NCI-H748 (cell line): ENCODE data around the gene SMAD6.
"Not testable (repeated sequence)": the region's sequence is repeated elsewhere in the genome, so short reads cannot be mapped to it uniquely, and the experiment has no call there.

Source experiments
- DNase-seq: peaks from one replicate; lab custom pipeline; 2025; ENCODE audit not compliant: unreplicated experiment; lab: John Stamatoyannopoulos, UW

SMAD6 gene

DNA sequence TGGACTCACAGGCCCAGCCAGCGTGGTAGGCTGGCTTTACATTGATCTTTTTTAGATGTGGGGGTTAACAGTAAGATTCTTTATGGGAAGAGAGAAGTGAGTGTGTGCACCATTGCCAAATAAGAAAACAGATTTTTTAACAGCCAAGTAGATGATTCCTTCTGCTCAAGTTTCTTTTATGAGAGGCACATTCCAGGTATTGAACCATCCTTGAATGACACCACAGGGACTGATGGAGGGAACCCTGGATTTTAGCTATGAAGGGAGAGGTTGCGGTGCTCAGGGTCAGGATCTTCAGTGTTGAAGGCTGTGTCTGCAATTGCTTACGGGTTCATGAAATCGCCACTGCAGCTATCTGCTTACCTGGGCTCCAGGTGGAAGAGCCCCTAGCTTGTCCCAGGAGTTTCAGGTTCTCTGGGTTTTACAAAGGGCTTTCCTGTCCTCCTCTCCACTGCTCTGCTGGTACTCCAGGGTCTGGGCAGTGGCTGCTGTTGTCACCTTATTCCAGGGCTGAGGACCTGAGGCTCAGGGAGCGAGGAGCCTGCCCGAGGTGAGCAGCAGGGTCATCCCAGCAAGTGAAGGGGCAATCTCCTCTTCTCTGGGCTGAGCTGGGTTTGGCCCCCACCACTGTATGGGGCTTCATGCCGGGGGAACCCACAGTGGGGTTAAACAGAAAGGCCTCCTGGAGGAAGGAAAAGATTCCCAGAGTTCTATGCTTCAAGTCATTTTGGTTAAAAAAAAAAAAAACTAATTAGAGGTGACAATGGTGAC is 53.4 kb downstream of the SMAD6 start:
- no peak for DNase-seq

DNA sequence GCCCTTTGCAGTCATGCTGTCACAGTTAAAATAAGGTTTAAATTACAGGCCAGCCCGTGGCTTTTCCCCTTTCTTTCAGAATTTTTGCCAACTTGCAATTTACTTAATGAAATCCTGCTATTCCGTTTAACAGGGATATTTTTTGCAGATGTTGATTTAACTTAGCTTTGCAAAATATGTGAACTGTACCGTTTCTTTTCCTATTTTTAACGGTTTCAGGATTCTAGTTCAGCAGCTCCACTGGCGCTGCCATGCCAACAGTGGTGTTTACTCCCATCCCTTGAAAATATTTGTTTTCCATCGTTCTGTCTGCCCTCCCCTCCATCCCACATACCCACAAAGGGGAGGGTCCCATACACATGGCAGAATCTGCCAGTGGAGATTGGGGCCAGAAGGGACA is 54.3 kb downstream of the SMAD6 start:
- no peak for DNase-seq

DNA sequence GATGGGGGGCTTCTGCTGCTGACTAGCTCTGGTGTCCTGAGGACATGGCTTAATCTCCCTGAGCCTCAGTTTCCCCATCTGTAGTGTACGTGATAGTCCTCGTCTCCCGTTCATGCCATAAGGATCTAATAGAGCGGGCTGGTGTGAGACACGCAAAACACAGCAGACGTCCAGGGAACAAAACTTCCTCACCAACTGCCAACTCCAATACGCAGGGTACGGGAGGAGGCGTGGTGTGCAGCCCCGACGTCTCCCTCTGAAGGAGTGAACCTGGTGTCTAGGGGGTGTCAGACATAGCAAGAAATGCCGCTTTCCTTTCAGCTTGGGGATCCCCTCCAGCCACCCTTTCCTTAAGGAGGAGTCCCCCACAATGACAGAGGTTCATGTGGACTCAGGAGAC is 55.0 kb downstream of the SMAD6 start:
- DNase-seq, result no peak

DNA sequence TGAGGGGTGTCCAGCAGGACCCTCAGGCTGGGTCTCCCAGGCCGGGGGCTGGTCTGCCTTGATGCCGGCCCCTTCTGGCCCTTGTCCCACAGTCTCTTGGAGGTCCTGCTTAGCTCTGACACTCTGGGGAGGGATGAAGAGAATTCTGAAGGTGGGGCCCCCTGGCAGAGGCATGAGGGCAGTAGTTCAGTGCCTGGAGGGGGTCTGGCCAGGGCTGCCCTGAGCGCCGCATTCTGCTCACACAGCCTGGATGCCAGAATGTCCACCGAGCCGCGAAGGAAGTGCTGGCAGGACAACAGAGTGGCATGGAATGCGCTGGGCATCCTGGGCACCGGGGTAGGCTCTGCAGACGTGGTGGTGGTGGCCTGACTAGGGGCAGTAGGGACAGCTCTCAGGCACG is 55.5 kb downstream of the SMAD6 start:
- no peak for DNase-seq

DNA sequence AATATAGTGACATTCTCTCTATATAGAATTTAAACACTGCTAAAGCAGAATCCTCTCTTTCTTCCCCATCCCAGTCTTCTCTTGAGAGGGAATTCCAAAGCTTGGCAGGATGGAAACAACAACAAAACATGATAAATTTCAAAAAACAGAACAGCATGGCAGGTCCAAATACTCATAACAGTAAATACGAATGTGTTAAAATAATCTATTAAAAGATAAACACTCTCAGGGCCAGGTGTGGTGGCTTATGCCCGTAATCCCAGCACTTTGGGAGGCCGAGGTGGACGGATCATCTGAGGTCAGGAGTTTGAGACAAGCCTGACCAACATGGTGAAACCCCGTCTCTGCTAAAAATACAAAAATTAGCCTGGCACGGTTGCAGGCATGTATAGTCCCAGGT is 56.2 kb downstream of the SMAD6 start:
- not testable (repeated sequence) for DNase-seq

DNA sequence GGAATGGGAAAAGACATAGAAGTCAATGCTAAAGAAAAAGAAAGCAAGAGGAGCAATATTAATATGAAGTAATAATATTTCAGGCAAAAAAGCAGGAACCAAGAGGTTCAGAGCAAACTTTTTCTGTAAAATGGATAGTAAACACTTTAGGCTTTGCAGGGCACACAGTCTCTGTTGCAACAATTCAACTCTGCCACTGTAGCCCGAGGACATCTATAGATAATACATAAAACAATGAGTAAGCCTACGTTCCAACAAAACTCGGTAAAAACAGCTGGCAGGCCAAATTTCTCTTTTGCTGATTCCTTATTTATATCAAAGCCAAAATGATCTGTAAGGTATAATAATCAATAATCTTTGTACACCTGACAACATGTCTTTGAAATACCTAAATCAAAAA is 56.8 kb downstream of the SMAD6 start:
- DNase-seq, result no peak

DNA sequence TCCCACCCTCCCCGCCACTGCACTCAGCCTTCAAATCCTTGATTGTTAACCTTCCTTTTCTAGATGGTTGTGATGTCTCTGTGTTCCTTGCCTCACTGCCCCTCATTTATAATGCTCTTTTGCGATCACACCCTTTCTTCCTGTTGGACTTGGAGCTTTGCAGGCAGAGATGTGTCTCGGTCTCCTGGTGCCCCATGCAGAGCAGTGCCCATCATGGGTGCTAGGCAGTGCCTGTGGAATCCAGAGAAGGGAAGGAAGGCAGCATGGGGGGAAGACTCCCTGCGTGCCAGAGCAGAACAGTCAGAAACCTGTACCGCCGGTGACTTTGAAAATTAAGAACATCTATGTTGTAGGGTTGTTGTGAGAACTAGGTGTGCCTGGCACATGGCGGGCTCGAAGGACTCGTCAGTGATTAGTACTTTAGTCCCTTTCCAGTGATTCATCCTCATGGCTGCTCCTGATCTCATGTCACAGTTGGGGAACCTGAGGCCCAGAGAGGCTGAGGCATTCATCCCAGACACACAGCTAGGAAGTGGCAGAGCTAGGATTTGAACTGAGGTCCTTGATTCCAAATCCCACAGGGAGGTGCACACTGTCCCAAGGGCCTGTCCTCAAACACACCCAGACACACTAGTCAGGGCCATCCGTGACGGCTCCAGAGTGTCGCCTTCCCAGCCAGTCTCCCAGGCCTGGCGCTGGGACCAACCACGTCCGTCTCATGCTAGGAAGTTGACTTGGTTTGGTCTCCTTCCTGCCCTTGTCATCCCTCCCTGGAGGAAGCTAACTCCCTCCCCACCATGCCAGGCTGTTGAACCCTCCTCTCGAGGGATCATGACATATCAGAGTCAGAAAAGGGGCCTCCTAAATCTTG is 58.3 kb downstream of the SMAD6 start:
- DNase-seq, result no peak

DNA sequence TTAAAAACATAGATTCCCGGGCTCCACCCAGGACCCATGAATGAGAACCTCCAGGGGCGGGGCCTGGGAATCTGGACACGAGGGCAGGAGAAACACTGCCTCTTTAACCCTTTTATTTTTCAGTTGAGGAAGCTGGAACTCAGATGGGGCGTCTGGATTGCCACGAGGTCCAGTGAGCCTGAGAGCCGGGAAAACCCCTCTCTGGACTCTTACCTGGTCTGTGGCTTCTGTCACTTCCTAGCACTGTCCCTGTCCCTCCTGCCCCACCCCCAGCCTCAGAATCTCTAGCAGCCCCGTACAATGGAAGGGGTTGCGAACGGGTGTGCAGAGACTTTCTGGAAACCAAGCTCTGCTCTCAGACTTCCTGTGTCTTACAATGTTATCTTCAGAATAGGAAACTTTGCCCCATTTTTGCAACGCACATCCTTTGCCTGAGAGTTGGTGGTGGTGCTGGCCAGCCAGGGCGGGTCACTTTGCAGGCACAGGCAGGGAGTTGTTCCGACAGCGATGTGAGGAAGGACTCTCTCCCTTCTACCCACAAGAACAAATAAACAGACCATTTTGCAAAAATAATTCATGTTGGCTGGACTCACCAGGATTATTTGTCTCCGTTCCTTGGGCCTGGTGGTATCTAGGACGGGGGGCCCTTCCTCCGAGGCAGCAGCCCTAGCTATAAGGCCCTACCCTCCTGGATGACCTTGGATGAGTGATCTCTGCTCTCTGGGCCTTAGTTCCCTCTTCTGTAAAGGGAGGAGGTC is 59.1 kb downstream of the SMAD6 start:
- DNase-seq, result no peak

DNA sequence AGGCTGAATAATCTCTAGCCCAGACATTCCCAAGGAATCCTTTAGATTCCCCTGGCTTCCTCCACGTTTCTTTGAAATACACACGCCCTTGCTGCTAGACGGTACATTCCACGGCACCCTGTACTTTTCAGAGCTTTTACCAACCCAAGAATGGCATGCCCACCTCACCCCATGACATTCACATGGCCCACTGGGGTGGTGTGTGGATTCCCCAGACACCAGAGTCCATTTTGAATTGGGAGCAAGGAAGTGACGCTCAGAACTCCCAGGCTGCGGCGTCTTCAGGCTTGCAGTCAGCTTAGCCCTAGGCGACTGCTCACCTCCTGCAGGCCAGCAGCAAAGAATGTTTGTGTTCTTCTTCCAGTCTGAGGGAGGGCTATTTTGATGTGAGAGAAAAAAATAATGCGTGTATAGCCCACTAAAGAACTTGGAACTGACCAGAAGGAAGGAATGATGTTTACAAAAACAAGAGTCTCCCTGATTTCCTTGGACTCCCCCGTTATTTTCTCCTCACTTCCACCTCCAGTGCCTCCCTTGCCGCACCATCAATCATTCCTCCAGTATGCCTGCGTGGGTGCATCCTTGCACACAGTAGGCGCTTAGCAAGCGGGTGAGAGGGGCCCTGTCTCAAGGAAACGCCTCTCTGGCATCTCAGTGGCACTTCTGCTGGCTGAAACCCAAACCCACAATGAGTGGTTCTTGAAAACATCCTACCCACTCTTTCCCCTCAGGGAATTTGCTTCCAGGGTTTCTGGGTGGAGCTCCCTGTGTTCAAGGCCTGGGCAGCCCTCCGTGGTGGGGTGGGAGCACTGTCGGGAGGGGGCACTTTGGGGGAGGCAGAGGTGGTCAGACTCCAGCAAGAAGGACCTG is 59.9 kb downstream of the SMAD6 start:
- DNase-seq, result no peak

DNA sequence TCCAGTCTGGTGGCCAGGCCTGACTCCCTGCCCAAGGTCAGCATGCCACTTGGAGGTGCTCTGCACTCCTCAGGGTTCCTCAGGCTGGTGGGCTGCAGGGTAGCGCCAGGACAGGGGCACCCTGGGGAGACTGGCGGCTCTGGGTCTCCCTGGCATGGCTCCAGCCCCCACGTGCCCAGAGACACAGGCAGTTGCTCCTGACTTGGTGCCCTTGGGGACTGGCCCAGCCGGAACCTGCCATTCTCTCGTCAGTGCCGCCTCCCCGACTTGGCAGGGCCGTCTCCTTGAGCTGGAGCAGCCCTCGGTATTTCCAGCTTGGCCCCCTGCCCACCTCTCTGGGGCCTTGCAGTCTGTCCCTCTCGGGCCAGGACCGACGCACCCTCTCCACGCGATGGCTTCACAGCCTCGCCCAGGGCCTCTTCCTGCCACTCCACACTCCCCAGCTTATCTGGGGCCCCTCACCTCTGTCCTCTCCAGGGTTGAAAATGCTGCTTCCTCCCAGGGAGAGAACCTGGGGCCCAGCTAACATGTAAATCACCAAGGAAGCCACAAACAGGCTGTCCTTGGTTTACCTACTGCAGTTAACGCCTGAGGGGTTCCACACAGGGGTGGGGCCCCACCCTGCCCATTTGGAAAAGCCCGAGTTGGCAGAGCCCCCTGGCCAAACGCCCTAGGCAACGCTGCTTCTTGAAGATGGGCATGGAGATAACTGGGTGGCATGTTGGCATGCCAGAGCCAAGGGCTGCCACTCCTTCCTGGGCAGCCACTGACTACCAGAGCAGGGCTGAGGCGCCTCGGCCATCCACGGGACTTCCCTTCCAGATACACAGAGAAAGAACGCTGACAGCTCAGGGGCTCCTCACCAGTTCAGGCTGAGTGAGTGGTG is 61.4 kb downstream of the SMAD6 start:
- no peak for DNase-seq

DNA sequence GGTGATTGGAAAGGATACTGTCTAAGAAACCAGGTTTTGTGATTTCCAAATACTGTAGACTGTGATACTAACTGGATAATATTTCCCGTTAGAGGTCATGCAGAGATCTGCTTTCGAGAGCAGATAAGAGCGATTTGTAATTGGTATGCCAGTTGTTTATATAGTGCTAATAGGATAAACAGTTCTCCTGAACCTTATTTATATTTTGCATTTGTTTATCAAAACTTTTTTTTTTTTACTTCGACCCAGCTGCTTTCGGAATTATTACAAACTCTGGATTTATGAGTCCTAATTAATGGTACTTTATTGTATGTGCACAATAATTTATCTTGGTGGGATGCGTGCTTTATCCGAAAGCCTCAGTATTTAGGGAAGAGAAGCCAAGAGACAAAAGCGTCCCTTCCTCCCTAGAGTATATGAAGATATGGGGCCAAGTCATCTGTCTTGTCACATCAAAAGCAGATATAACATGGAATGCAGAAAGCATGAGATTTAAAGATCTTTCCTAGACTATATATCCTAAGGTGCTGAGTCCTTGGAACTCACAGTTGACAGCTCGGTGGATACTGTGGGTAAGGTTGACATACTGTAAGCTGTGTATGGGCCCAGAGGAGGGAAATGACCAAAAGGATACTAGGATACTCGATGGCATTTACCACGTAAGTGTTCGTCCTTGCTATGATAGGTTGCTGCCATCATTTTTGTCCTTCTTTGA is 62.2 kb downstream of the SMAD6 start:
- no peak for DNase-seq

DNA sequence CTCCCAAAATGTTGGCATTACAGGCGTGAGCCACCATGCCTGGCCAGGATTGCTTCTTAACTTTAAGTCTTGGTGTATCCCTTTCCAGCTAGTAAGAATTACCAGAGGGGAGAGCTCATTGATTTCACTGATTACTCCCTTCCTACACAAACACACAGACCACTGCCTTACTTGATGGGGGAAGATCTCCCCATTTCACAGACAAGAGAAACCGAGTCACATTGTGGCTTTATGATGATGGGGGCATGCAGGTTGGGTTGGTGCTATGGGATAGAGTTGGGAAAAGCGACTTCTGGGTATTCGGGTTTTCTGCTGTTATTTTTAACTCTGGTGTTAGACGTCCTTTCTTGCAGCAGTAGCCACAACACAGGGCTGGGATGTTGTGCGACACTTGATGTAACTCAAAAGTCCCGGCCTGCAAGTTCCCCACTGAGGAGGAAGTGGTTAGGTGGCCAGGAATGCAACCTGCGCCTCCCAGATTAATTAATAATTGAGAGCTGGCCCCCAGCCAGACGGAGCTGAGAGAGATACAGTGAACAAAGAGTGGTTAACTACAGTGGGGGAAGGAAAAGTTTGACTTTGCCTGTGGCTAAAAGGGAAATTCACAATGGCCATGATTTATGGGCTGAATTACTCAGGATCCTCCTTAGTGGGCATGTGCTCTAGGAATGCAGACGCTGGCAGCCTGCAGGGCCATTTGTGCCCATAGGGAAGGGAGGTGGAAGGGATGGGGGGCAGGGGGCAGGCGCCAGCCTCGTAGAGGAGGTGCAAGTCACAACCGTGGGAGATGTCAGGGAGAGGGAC is 63.6 kb downstream of the SMAD6 start:
- DNase-seq, result peak; percentile 9

DNA sequence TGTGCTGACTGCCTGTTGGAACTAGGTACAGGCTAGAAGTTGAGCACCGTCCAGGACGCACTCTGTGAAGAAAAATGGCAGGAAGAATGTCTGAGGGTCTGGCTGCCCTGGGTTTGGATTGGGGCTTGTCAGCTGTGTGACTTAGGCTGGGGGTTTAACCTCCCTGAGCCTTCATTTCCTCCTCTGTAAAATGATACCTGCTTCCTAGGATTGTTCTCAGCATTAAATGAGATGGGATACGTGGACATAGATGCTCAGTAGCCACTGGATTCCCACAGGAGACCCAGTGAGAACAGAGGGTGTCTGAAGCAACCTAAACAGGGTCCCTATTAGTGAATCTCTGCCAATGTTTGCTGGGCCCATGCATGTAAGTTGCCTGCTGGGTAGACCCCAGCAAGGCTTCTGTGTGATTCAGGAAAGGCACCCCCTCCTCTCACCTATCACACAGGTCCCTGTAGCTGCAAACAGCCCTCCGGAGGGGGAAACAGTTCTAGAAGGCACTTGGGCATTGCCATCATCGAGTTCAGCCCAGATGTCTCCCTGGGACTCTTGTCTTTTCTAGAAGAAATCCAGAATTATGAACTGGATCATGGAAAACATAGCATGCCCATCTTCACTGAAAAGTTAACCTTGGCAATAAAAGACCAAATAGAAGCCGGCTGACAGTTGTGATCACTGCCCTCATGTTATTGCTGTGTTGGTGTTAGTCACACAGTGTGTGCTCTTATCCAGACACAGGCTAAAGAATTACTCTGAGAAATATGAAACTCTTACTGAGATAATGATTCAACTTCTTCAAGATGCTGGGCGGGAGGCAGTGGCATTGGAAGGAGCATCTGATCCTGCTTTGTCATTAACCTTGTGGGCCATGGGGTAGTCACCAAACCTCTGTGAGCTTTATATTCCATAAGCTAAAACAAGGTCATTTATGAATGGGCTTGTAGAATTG is 64.5 kb downstream of the SMAD6 start:
- no peak for DNase-seq

DNA sequence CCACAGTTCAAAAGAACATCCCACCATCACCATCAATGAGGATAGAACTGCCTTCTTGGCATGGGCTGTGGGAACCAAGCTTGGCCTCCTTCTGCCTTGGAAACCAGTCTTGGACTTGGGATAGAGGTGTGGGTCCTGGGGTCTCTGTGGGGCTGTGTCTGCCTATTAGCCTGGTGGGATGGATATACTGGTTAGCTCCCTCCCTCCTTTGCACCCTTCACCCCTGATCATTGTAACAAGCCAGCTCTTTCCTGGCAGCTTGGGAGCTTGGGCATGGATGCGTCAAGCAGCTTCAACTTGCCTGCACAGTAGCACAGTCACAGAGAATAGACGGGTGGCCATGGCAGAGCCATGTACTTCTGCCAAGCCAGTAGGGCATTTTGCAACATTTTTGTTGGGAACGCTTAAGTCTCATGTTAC is 65.2 kb downstream of the SMAD6 start:
- DNase-seq, result no peak

DNA sequence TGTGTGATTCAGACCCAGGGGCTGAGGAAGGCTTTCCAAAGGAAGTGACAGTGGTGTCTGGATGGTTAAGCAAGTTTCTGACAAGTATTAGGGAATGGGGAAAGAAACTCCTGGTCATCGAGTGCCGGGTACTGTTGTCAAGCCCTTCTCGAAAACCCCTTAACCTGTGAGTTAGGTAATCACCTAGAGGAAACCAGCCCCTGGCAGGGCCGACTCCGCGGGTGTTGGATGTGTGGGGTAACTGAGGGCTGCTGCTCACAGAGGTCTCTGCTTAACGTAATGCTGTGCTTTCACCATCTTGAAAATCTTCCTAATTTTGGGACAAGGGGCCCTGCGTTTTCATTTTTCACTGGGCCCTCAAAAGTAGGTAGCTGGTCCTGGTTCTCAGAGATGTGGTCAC is 67.0 kb downstream of the SMAD6 start:
- DNase-seq, result no peak

DNA sequence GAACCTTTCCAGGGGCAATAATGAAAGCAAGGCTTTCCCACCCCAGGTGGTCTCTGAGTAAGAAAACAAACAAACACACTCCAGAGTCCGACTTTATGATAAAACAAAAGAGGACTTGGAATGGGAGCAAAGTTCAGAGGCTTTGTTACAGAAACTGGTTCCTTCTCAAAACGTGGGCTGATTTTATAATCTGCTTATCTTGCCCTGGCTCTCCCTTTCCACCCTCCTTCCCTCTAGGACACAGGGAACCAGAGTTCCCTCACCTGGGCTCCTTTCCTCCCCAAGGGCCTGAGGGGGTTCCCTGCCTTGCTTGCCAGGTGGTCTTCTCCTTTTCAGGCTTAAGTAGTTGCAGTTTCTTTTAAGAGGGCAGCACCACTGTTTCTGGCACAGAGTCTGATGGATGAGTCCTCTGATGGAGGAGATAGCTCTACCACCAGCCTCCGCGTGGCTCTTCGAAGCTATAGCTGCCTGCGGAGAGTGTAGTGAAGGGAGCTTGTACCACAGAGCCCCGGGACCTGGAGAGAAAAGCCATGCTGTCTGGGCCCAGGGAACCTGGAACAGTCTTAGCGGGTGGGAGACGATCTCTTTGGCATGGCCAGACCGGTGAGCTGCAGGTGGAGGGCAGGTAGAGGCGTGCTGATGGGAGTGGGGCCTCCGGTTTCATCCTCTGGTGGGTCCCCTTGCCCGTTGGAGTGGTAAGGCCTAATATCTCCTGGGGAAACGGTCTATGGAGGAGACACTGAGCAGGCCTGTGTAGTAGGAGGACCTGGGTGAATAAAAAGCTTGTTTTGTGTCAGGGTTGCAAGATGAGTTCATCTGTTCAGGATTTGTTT is 68.7 kb downstream of the SMAD6 start:
- no peak for DNase-seq
